Measurements from ENCODE around the gene CAPN8. TPM values are rescaled to one million over a fixed set of nuclear protein-coding genes. Genes with fewer than 3 reads are reported as not detected.

Gene CAPN8
- total RNA-seq, 1 experiment from 2014 or later: 0.54 TPM

- TF ChIP-seq MAX (IDR thresholded peaks at IDR 0.05) (no peak), ZBTB33 (IDR thresholded peaks at IDR 0.05; ENCODE audit: extremely low read depth, insufficient replicate concordance, low read length) (no peak), TCF7L2 (IDR thresholded peaks at IDR 0.05; ENCODE audit: borderline replicate concordance, extremely low read depth, insufficient read depth, insufficient read length) (no peak), POLR2A (IDR thresholded peaks at IDR 0.05; ENCODE audit: borderline replicate concordance, extremely low read depth, insufficient read depth, insufficient read length) (no peak), ELF1 (IDR thresholded peaks at IDR 0.05; ENCODE audit: borderline replicate concordance, low read depth) (no peak), JUND (IDR thresholded peaks at IDR 0.05) (no peak), YY1 (IDR thresholded peaks at IDR 0.05; ENCODE audit: extremely low read depth, insufficient replicate concordance, low read depth, low read length) (no peak)
Measured at GRCh38 chr1:223512057-223512456, 153.4 kb downstream of the CAPN8 start (continued).

- H3K36me3 ChIP-seq (ENCODE audit: control insufficient read depth in 1 of 2, insufficient read depth in 2 of 2, low read length in 2 of 2): no peaks in the 10 kb centered on the region
- 0 out of 2 replicates have a peak, but pooled peaks cover under 1% of the 10 kb centered on the region for H3K27me3 ChIP-seq (ENCODE audit: insufficient read depth, low read length)
- H3K4me3 ChIP-seq (replicated peaks in 1 of 2; ENCODE audit: low read depth in 1 of 2, low read length in 2 of 2): no peak overlapping the region
- DNase-seq (ENCODE audit: low read depth, low spot score) (no peak), ATAC-seq (no peak)
- no peak overlapping the region for H2AFZ ChIP-seq (ENCODE audit: low read depth, low read length, poor library complexity, severe bottlenecking)
- ChIA-PET POLR2A (no interaction called here), RAD21 (ENCODE audit: low non-redundant PET in 1 of 2, low total read pairs in 2 of 2, uncharacterized antibody in 2 of 2, unreplicated experiment in 2 of 2) (no interaction called here), CTCF (no interaction called here)
- no peak overlapping the region for H3K27ac ChIP-seq (ENCODE audit: low read depth, low read length)
- no peaks in the 10 kb centered on the region for H3K79me2 ChIP-seq (ENCODE audit: insufficient read depth, low read length)
- H3K4me1 ChIP-seq (ENCODE audit: control insufficient read depth in 1 of 2, insufficient read depth in 2 of 2, low read length in 2 of 2): no peaks in the 10 kb centered on the region
- no peaks in the 10 kb centered on the region for H4K20me1 ChIP-seq (ENCODE audit: insufficient read depth)
- BruUV-seq (replicated peaks): no TSS peak
- no peak overlapping the region for H3K9ac ChIP-seq (ENCODE audit: low read length)
- no peaks in the 10 kb centered on the region for H3K9me2 ChIP-seq (ENCODE audit: insufficient read depth)
- TF ChIP-seq ZNF274 (IDR thresholded peaks at IDR 0.05; ENCODE audit: low read depth, low read length): no peak
- no peak for TF ChIP-seq ZFX (IDR thresholded peaks at IDR 0.05)
- TF ChIP-seq ATF3 (IDR thresholded peaks at IDR 0.05): no peak
- no peak for TF ChIP-seq JUND (IDR thresholded peaks at IDR 0.05)
- TF ChIP-seq CEBPB (IDR thresholded peaks at IDR 0.05; ENCODE audit: low read depth): no peak
- TF ChIP-seq EGR1 (IDR thresholded peaks at IDR 0.05; ENCODE audit: low read depth): no peak
- TF ChIP-seq CTCF (IDR thresholded peaks at IDR 0.05 in 2 of 3, conservative IDR thresholded peaks at IDR 0.05 in 1 of 3; ENCODE audit: borderline replicate concordance in 1 of 3, insufficient read depth in 1 of 3, low read depth in 2 of 3, low read length in 2 of 3): no peak
- TF ChIP-seq SRF (IDR thresholded peaks at IDR 0.05; ENCODE audit: low read depth): no peak
- no peak for TF ChIP-seq POLR2A (IDR thresholded peaks at IDR 0.05; ENCODE audit: borderline replicate concordance, extremely low read depth, insufficient read depth, insufficient read length)
- TF ChIP-seq ELF1 (IDR thresholded peaks at IDR 0.05; ENCODE audit: borderline replicate concordance, low read depth): no peak
- no peak for TF ChIP-seq FOSL1 (IDR thresholded peaks at IDR 0.05; ENCODE audit: low read depth)
- TF ChIP-seq SIN3A (IDR thresholded peaks at IDR 0.05; ENCODE audit: low read depth): no peak
- H3K9me3 ChIP-seq (ENCODE audit: control insufficient read depth in 1 of 2, insufficient read depth in 1 of 2, low read depth in 1 of 2, low read length in 2 of 2): no peaks in the 10 kb centered on the region
- no peak overlapping the region for H3K4me2 ChIP-seq (ENCODE audit: low read length)
- intact Hi-C loops (cut with micrococcal nuclease): no loop called here
Measured at GRCh38 chr1:223508796-223509195, 156.7 kb downstream of the CAPN8 start.
